ENCODE data around the gene CAPN14.
A peak's percentile ranks its signal among the peaks of the same experiment; 100 is the strongest.

The CAPN14 gene

GRCh38 chr2:31142110-31142509, 75.2 kb downstream of the CAPN14 start:
- TF ChIP-seq CTCF (IDR thresholded peaks at IDR 0.05; ENCODE audit: low read depth, low read length, missing control alignments): no peak
- H3K4me3 ChIP-seq (ENCODE audit: low read depth, low read length): no peak overlapping the region
- in situ Hi-C loops (cut with HindIII; ENCODE audit: low sequenced_read_pairs): loop anchor here (5.0 kb wide), 1 partner anchor 90 kb away; the partner anchor contains the start of gene EHD3
- DNase-seq (ENCODE audit: low read depth): no peak

DNA sequence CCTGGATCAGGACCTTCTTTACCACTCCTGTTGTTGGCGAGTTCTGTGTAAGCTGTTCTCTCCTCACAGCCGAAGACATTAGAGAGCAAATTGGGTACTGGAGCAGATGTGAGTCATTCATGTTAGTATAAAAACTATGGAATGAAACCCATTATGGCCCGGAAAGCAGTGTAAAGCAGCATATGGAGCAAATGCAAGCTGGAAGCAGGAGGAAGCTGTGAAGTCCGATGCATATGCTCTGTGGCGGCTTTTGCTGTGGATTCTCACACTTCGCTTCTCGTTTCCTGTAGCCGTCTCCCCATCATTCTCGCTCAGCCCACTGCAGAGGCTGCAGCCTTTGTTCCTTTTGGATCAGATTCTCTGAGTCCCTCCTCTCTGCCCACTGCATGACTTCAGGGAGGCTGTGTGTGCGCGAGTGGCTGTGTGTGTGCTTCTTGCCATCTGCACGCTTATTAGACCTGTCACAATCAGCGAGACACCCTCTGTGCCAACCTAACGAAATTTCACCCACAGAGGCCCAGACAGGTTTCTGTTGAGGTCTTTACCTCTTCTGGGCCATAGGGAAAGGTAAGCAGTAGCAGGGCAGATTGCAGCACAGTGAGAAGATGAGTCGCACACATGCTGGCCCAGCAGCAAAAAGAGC, 75.8 kb downstream of the CAPN14 start:
- TF ChIP-seq CTCF (IDR thresholded peaks at IDR 0.05; ENCODE audit: low read depth, low read length, missing control alignments): no peak
- DNase-seq (ENCODE audit: low read depth): no peak
- in situ Hi-C loops (cut with HindIII; ENCODE audit: low sequenced_read_pairs): loop anchor here (5.0 kb wide), 1 partner anchor 91 kb away; the partner anchor contains the start of gene EHD3
- H3K4me3 ChIP-seq (ENCODE audit: low read depth, low read length): no peak overlapping the region

DNA sequence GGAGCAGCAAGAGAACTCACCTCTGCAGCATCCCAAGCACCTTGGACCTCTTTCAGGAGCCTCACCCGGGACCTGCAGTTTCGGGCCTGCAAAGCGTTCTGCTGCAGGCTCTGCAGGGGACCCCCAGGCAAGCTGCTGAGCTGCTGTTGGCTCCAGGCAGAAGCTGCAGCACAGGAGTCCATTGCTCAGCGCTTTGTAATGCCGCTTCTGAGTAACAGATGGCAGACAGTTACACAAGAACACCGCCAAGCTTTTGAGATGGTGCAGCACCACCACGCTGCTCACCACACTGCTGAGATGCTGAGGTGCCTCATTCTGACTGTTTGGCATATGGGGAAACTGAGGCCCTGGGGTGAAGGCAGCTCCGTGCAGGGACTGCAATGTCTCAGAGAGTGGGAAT, 77.2 kb downstream of the CAPN14 start:
- no peak for DNase-seq (ENCODE audit: low read depth)
- TF ChIP-seq CTCF (IDR thresholded peaks at IDR 0.05; ENCODE audit: low read depth, low read length, missing control alignments): no peak
- in situ Hi-C loops (cut with HindIII; ENCODE audit: low sequenced_read_pairs): loop anchor here (5.0 kb wide), 1 partner anchor 92 kb away; the partner anchor contains the start of gene EHD3
- H3K4me3 ChIP-seq (ENCODE audit: low read depth, low read length): no peak overlapping the region

- no peak for TF ChIP-seq CTCF (IDR thresholded peaks at IDR 0.05; ENCODE audit: low read depth, low read length, missing control alignments)
- no peak for DNase-seq (ENCODE audit: low read depth)
- in situ Hi-C loops (cut with HindIII; ENCODE audit: low sequenced_read_pairs): loop anchor here (5.0 kb wide), 1 partner anchor 93 kb away; the partner anchor contains the start of gene EHD3
- H3K4me3 ChIP-seq (ENCODE audit: low read depth, low read length): no peak overlapping the region
Measured at GRCh38 chr2:31139671-31140070, 77.6 kb downstream of the CAPN14 start.

GRCh38 chr2:31138037-31138962, 79.0 kb downstream of the CAPN14 start, which contains the start of gene GALNT14:
GALNT14 (minus strand) TSS chr2:31138440; CDS start chr2:31138086, 354 bp downstream.
- H3K4me3 ChIP-seq (ENCODE audit: low read depth, low read length): peak within 1 kb of the TSS; percentile 44
- in situ Hi-C loops (cut with HindIII; ENCODE audit: low sequenced_read_pairs): no loop called here
- TF ChIP-seq CTCF (IDR thresholded peaks at IDR 0.05; ENCODE audit: low read depth, low read length, missing control alignments): peak; percentile 30
- DNase-seq (ENCODE audit: low read depth): no peak

- in situ Hi-C loops (cut with HindIII; ENCODE audit: low sequenced_read_pairs): no loop called here
- DNase-seq (ENCODE audit: low read depth): no peak
- H3K4me3 ChIP-seq (ENCODE audit: low read depth, low read length): peak overlapping the region; percentile 44
- TF ChIP-seq CTCF (IDR thresholded peaks at IDR 0.05; ENCODE audit: low read depth, low read length, missing control alignments): no peak
Measured at GRCh38 chr2:31137211-31138036, 79.9 kb downstream of the CAPN14 start.

Data from astrocyte of the cerebellum (primary cell).